WERI-Rb-1 (cell line): Measurements from ENCODE around the gene ACOD1.

Experiments used
- DNase-seq: peaks from one replicate; pipeline ENCODE4 v3.0.0-alpha.2; 2020
- H3K27ac ChIP-seq: fragments of 250-450 bp; sonication (Bioruptor Pico); 2 replicates; pipeline ENCODE4 v1.5.1; 2020; ENCODE audit warnings: mild to moderate bottlenecking, moderate library complexity
- H3K27me3 ChIP-seq: fragments of 250-450 bp; sonication (Bioruptor Pico); 2 replicates; pipeline ENCODE4 v1.5.1; 2021; ENCODE audit warnings: mild to moderate bottlenecking, low read depth, moderate library complexity; ENCODE audit not compliant: insufficient read depth, severe bottlenecking
- H3K36me3 ChIP-seq: fragments of 250-450 bp; sonication (Bioruptor Pico); 2 replicates; pipeline ENCODE4 v1.5.1; 2020; ENCODE audit warnings: mild to moderate bottlenecking, moderate library complexity
- H3K4me3 ChIP-seq: 2 replicates; pipeline ENCODE4 v1.5.1; 2011; ENCODE audit warnings: low read depth, mild to moderate bottlenecking, control low read depth, low read length
- H3K9me3 ChIP-seq: fragments of 250-450 bp; sonication (Bioruptor Pico); 2 replicates; pipeline ENCODE4 v1.5.1; 2021; ENCODE audit warnings: mild to moderate bottlenecking, moderate library complexity; ENCODE audit not compliant: severe bottlenecking
- TF ChIP-seq, protein P1 (sequence below): IDR thresholded peaks from 2 replicates; pipeline ENCODE4 v1.5.1; 2011; ENCODE audit warnings: low read depth, mild to moderate bottlenecking, control low read depth, inconsistent platforms, low read length

ACOD1 gene

DNA sequence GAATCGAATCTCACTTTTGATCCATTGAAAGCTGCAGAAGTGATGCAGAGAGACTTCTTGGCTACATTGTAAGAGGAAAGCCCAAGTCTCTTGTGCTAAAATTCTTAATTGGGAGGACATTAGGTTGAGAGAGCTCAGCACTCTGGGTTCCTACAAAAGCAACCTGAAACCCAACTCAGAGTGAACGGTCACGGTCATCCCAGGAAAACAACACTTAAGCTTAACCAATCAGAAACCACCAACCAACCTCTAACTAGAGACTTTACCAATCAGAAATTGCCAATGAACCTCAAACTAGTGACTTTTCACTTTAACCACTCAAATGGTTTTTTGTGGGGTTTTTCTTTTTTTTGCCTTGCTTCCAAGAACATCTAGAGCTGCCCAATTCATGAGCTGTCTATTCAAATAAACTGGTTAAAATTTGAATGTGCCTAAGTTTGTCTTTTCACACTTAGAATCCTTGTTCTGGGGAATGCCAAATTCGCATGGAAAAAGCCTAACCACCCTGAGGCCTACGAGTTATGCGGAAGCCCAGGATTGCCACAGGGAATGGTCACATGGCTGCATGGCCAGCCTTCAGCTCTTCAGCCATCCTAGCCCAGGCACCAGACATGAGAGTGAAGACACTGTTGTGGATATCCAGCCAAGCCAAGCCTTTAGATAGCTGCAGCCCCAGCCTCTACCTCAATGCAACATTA, 25.8 kb downstream of the ACOD1 start:
- TF ChIP-seq, protein P1, sequence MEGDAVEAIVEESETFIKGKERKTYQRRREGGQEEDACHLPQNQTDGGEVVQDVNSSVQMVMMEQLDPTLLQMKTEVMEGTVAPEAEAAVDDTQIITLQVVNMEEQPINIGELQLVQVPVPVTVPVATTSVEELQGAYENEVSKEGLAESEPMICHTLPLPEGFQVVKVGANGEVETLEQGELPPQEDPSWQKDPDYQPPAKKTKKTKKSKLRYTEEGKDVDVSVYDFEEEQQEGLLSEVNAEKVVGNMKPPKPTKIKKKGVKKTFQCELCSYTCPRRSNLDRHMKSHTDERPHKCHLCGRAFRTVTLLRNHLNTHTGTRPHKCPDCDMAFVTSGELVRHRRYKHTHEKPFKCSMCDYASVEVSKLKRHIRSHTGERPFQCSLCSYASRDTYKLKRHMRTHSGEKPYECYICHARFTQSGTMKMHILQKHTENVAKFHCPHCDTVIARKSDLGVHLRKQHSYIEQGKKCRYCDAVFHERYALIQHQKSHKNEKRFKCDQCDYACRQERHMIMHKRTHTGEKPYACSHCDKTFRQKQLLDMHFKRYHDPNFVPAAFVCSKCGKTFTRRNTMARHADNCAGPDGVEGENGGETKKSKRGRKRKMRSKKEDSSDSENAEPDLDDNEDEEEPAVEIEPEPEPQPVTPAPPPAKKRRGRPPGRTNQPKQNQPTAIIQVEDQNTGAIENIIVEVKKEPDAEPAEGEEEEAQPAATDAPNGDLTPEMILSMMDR, result no peak
- no peak overlapping the region for H3K4me3 ChIP-seq

DNA sequence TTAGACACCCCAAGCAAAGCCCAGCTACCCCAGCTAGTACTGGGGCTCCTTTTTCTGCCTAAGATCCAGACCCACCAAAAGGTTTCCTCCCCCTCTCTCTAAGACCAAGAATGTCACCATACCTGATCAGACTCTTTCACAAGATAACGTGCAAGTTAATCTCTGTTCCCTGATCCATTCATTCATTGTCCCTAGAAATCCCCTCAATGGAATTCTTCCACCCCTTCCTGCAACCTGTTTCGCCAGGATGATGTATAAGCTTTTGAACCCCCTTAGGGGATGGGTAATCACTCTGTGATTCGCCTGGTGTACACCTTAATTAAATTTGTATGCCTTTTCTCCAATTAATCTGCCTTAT, 26.3 kb downstream of the ACOD1 start:
- no peaks in the 10 kb centered on the region for H3K36me3 ChIP-seq
- no peak overlapping the region for H3K27ac ChIP-seq
- no peaks in the 10 kb centered on the region for H3K9me3 ChIP-seq
- no peak for DNase-seq
- TF ChIP-seq, protein P1, result no peak
- no peaks in the 10 kb centered on the region for H3K27me3 ChIP-seq
- no peak overlapping the region for H3K4me3 ChIP-seq

More for the DNA sequence above, 25.8 kb downstream of the ACOD1 start:
- Histone ChIP-seq H3K9me3 (no peaks in the 10 kb centered on the region), H3K27ac (no peak overlapping the region), H3K27me3 (no peaks in the 10 kb centered on the region), H3K36me3 (no peaks in the 10 kb centered on the region)
- no peak for DNase-seq

DNA sequence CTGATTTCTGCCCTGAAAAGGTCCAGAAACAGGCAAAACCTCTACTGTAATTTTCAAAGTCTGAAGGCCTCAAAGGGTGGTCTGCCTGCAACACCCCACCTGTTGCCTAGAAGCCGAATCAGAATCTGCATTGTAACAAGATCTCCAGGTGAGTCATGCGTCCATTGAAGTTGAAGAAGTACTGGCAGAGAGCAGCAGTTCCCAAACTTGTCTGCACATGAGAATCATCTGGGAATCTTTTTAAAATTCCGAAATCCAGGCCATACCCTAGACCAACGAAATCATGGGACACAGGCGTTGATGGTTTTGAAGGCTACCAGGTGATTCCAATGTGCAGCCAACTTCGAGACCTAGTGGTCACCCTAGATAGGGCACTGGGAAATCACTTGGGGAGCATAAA, 27.6 kb downstream of the ACOD1 start:
- TF ChIP-seq, protein P1, result no peak
- no peak overlapping the region for H3K4me3 ChIP-seq
- no peaks in the 10 kb centered on the region for H3K9me3 ChIP-seq
- H3K27ac ChIP-seq, result no peak overlapping the region
- H3K36me3 ChIP-seq, result no peaks in the 10 kb centered on the region
- DNase-seq, result no peak
- H3K27me3 ChIP-seq, result no peaks in the 10 kb centered on the region

DNA sequence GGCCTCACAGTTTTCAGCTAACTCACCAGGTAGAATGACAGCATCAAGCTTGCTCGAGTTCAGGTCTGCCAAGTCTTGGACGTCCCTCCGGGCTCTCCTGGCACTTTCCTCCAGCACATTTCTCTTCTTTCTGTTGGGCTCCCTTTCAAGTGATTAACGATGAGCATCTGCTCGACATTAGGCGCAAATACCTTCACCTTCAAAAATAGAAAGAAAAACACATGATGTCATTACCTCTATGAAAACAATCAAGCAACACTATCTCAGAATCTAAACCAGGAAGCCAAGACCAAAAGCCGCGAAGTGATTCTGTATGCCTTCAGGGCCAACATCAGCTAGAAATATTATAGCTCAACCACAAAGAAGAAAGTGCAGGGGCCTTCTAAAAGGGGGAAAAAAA, 28.2 kb downstream of the ACOD1 start:
- TF ChIP-seq, protein P1, result no peak
- Histone ChIP-seq H3K9me3 (no peaks in the 10 kb centered on the region), H3K27me3 (no peaks in the 10 kb centered on the region), H3K36me3 (no peaks in the 10 kb centered on the region), H3K27ac (no peak overlapping the region), H3K4me3 (no peak overlapping the region)
- no peak for DNase-seq

DNA sequence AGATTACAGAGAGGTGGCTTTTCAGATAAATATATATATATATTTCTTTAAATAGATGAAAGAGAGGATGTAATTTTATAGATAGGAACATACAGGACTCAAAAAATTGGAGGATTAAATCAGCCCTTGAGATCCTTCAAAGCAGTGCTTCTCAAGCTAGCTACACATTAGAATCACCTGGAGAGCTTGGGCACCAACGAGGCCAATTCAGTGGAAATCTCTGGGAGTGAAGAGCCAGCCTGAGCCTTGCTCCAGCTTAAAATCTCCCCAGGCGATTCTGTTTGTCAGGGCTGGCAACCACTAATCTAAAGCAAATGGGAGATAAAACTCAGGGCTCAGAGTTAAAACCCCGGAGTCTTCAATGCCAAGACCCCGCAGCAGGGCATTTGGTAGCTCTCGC, 28.6 kb downstream of the ACOD1 start:
- H3K36me3 ChIP-seq, result no peaks in the 10 kb centered on the region
- no peak overlapping the region for H3K4me3 ChIP-seq
- no peaks in the 10 kb centered on the region for H3K9me3 ChIP-seq
- TF ChIP-seq, protein P1, result no peak
- no peak for DNase-seq
- no peak overlapping the region for H3K27ac ChIP-seq
- H3K27me3 ChIP-seq, result no peaks in the 10 kb centered on the region
